ENCODE data around the gene METAP1.
"Not testable (repeated sequence)": the region's sequence is repeated elsewhere in the genome, so short reads cannot be mapped to it uniquely, and the experiment has no call there.

The METAP1 gene

GRCh38 chr4:98977557-98977956 is 18.0 kb upstream of the METAP1 start:
- no peak overlapping the region for H3K27ac ChIP-seq (replicated peaks)
- TF ChIP-seq REST (IDR thresholded peaks at IDR 0.05; ENCODE audit: insufficient replicate concordance, low read depth) (no peak), POLR2AphosphoS5 (IDR thresholded peaks at IDR 0.05; ENCODE audit: low read depth) (no peak), SPI1 (IDR thresholded peaks at IDR 0.05; ENCODE audit: borderline replicate concordance, low read depth) (no peak), CTCF (IDR thresholded peaks at IDR 0.05; ENCODE audit: insufficient read depth, low read length) (no peak), GABPA (IDR thresholded peaks at IDR 0.05; ENCODE audit: low read depth) (no peak)
- no peaks in the 10 kb centered on the region for H3K27me3 ChIP-seq (ENCODE audit: insufficient read depth, poor library complexity, severe bottlenecking)
- H3K4me3 ChIP-seq (replicated peaks; ENCODE audit: insufficient read depth, low read length), result no peak overlapping the region
- DNase-seq (ENCODE audit: low read depth in 1 of 2, low spot score in 1 of 2), result no peak

- Histone ChIP-seq H3K27ac (replicated peaks) (no peak overlapping the region), H3K27me3 (ENCODE audit: insufficient read depth, poor library complexity, severe bottlenecking) (no peaks in the 10 kb centered on the region), H3K4me3 (replicated peaks; ENCODE audit: insufficient read depth, low read length) (no peak overlapping the region)
- TF ChIP-seq GABPA (IDR thresholded peaks at IDR 0.05; ENCODE audit: low read depth), result no peak
- no peak for TF ChIP-seq POLR2AphosphoS5 (IDR thresholded peaks at IDR 0.05; ENCODE audit: low read depth)
- TF ChIP-seq SPI1 (IDR thresholded peaks at IDR 0.05; ENCODE audit: borderline replicate concordance, low read depth), result no peak
- no peak for TF ChIP-seq REST (IDR thresholded peaks at IDR 0.05; ENCODE audit: insufficient replicate concordance, low read depth)
- TF ChIP-seq CTCF (IDR thresholded peaks at IDR 0.05; ENCODE audit: insufficient read depth, low read length), result no peak
- no peak for DNase-seq (ENCODE audit: low read depth in 1 of 2, low spot score in 1 of 2)
Observed at GRCh38 chr4:98987720-98988119, 7.8 kb upstream of the METAP1 start.

- DNase-seq (ENCODE audit: low read depth in 1 of 2, low spot score in 1 of 2); H3K4me3 ChIP-seq (replicated peaks; ENCODE audit: insufficient read depth, low read length); H3K27me3 ChIP-seq (ENCODE audit: insufficient read depth, poor library complexity, severe bottlenecking); H3K27ac ChIP-seq (replicated peaks): not testable (repeated sequence)
Observed at GRCh38 chr4:98992835-98993234, 2.7 kb upstream of the METAP1 start.

GRCh38 chr4:98993419-98994071 is 2.0 kb upstream of the METAP1 start:
- no peak overlapping the region for H3K27ac ChIP-seq (replicated peaks)
- H3K4me3 ChIP-seq (replicated peaks; ENCODE audit: insufficient read depth, low read length), result no peak overlapping the region
- no peaks in the 10 kb centered on the region for H3K27me3 ChIP-seq (ENCODE audit: insufficient read depth, poor library complexity, severe bottlenecking)
- no peak for DNase-seq (ENCODE audit: low read depth in 1 of 2, low spot score in 1 of 2)
- TF ChIP-seq GABPA (IDR thresholded peaks at IDR 0.05; ENCODE audit: low read depth), result no peak
- no peak for TF ChIP-seq CTCF (IDR thresholded peaks at IDR 0.05; ENCODE audit: insufficient read depth, low read length)
- no peak for TF ChIP-seq REST (IDR thresholded peaks at IDR 0.05; ENCODE audit: insufficient replicate concordance, low read depth)
- no peak for TF ChIP-seq SPI1 (IDR thresholded peaks at IDR 0.05; ENCODE audit: borderline replicate concordance, low read depth)
- no peak for TF ChIP-seq POLR2AphosphoS5 (IDR thresholded peaks at IDR 0.05; ENCODE audit: low read depth)
